Effector CD8-positive, alpha-beta T cell (primary cell): ENCODE results near the gene SRPK1.

Experiments used
- DNase-seq: peaks from one replicate; lab custom pipeline; 2025; lab: John Stamatoyannopoulos, UW

The SRPK1 gene

GRCh38 chr6:35817515-35817914, 103.4 kb downstream of the SRPK1 start:
- DNase-seq: no peak

GRCh38 chr6:35811699-35811995, 109.3 kb downstream of the SRPK1 start:
- DNase-seq: no peak

DNA sequence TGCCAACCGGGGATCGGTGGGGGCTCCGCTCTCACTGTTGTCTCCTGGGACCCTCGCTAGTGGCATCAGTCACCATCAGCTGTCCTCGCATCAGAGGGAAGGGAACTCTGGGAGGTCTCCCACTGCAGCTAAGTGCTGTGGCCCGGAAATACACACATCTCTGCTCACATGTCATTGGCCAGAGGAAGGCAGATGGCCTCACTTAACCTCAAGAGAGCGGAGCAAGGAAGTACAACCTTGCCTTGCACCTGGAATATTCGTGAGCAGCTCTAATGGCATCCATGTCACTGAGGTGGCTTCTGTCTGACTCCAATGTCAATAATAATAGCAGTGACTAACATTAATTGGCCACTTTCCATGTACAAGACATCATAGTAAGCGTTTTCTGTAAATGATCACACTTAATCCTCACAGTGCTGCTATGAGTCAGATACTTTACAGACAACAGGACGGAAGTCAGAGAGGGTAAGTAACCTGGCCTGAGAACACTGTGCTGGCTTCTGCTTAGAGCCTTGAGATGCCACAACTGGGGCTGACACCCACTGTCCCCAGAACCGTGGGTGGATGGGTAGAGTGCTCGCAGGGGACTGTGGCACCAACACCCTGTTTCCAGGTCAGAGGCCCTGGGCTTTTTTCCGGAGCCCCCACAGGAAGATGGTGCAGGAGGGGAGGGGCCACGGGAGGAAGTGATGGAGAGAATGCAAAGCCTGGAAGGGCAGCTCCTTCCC, 109.8 kb downstream of the SRPK1 start:
- no peak for DNase-seq

DNA sequence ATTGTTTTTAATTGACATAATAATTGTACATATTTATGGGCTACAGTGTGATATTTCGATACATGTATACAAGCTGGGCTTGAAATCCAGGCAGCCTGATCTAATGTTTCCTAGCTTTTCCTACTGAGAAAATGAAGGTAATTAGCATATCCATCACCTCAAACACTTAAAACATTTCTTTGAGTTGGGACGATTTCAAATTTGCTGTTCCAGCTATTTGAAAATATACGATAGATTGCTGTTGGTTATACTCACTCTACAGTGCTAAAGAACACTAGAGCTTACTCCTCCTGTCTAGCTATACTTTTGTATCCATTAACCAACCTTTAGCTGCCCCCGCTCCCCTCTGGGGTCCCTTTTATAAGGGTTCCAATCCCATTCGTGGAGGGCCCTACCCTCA, 111.1 kb downstream of the SRPK1 start:
- no peak for DNase-seq

DNA sequence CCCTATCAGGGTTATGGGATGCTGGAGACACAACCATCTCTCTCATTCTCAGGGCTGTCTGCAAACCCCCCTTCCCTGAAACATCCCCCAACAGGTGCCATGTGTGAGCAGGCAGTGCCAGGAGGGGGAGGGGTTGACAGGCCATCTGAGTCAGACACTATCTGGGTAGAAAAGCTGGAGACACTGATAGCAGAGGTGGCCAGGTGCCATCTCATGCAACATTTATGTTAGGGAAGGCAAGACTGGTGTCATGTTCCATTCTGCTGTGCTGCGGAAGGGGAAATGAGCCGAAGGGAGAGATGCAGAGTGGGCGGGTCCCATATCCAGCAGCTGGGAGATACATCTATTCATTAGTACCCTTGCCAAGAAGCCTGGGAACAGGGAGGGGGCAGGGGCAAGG, 112.2 kb downstream of the SRPK1 start:
- DNase-seq: no peak

- DNase-seq: peak; percentile 17
These were observed 115.7 kb downstream of the SRPK1 start, which contains the start of gene LHFPL5 for GRCh38 chr6:35804996-35805736. Gene LHFPL5, plus strand, starts transcription at chr6:35805352. Its CDS starts 319 bp downstream, at chr6:35805671.

DNA sequence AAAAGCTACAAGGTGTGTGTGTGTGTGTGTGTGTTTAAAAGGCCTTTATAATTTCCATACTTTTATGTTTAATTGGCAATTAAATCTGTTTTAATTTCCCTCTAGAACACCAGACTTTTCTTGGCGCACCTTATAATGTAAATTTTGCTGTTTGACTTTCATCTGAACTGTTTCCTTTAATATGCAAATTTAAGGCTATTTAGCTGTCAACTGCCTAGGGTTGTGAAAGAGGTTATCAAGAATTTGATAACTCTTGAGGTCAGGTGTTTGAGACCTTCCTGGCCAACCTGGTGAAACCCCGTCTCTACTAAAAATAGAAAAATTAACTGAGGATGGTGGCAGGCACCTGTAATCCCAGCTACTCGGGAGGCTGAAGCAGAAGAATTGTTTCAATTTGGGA, 119.8 kb downstream of the SRPK1 start:
- DNase-seq: no peak

GRCh38 chr6:35798706-35799105, 122.2 kb downstream of the SRPK1 start:
- DNase-seq: no peak

DNA sequence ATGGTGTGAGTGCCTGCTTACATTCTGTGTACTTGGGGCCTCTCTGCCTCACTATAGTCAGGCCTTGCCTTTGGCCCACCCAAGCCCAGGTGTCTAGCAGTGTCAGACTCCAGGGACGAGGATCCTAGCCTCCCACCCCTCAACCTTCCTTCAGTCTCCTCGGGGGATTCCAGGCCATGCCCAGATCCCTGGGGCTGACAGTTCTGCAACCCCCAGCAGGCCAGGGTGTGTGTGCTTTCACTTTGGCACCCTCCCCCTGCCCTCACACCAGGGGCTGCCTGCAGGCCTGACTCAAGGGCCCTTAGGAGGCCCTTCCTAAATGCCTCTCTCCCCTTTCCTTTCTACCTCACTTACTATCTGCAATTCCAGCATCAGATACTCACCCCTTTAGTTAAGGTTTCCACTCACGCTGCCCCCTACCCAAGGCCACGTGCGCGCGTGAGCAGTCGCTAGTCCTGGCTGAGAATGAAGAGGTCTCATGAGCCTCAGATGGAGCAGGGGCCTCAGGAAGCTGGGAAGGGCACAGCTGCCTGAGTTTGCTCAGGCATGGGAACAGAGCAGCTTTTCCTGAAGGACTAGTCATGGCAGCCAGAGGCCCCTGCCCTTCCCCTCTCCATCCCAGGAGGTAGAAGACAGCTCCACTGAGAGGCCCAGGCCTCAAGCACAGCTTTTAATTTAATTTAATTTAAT, 122.9 kb downstream of the SRPK1 start:
- DNase-seq: no peak

DNA sequence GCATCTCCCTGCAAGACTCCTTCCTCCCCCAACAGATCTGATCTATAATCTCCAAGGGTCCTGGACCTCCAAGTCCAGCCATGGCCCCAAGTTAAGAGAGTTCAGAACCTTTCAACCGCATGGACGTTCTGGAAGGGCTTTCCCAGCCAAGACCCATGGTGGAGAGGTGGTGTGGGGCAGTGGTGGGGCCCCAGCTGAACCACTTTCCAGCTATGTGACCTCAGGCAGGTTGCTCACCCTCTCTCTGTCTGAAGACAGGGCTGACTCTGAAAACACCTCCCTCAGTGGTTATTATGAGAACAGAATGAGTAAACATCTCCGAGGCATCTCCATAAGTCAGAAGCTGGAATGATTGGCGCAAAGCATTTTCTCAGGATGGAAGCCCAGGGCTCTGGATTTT, 124.7 kb downstream of the SRPK1 start:
- no peak for DNase-seq

- no peak for DNase-seq
These were observed 125.3 kb downstream of the SRPK1 start for GRCh38 chr6:35795453-35796071.

DNA sequence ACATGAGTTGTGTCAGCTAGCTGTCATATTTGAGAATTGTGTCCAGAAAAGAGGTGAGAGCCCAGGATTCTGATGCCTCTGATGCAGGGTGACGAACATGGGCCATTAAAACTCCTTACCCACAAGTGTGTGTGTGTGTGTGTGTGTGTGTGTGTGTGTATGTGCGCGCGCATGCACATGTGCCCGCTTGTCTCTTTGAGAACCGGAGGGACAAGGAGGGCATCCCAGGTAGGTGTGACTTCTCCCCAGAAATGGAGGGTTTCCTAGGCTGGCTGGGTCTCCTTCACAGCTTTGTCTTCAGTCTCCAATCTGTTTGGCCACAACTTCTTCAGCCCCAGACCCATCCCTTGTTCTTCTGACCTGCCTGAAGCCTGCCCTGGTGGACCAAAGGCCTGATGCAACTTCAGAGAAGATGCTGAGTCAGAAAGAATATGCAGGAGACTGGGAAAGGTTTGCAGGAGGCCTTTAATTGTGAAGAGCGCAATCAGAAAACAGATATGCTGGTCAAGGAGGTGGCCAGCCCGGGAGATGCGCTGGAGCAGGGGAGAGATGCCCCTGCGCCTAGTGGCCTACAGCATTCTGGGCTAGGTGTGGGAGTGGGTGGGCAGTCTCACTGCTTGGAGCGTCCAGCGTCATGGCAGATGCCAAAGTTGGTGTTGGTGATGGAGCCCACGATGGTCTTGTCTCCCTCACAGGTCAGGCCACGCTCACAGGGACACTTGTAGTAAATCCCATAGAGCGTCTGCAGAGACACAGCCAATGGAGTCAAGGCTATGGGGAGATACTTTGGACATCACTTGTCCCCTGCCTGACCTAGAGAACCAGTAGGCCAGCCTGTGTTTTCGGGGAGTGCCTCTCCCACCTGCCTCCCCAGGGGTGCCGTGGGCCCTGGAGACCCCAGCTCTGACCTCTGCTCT, 126.1 kb downstream of the SRPK1 start:
- DNase-seq: no peak

DNA sequence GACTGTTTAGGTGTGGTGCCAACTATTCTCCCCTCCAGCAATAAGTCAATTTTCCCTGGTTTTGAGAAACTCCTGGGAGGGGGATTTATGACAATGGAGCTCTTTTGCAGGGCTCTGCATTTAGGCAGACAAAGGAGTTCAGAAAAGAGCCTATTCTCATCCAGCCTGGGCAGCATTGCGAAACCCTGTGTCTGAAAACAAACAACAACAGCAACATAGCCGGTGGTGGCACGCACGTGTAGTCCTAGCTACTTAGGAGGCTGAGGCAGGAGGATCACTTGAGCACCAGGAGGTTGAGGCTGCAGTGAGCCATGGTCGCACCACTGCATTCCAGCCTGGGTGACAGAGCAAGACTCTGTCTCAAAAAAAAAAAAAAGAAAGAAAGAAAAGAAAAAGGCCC, 130.2 kb downstream of the SRPK1 start:
- DNase-seq: no peak

- no peak for DNase-seq
These were observed 132.4 kb downstream of the SRPK1 start for GRCh38 chr6:35788423-35788982.

- no peak for DNase-seq
These were observed 133.4 kb downstream of the SRPK1 start for GRCh38 chr6:35787266-35788218.

DNA sequence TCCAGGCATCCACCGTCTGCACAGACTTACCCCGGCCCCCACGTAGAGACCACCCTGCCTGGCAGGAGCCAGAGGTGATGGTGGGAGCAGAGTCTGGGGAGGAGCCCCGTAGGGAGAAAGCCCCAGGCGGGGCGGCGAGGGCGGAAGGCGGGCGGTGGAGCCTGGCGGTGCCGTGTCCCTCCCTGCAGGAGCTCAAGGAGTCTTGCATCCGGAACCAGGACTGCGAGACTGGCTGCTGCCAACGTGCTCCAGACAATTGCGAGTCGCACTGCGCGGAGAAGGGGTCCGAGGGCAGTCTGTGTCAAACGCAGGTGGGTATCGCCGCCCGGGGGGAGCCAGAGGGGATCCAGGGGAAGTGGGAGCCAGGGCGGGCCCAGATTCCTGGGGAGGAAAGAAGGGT, 134.1 kb downstream of the SRPK1 start:
- no peak for DNase-seq

DNA sequence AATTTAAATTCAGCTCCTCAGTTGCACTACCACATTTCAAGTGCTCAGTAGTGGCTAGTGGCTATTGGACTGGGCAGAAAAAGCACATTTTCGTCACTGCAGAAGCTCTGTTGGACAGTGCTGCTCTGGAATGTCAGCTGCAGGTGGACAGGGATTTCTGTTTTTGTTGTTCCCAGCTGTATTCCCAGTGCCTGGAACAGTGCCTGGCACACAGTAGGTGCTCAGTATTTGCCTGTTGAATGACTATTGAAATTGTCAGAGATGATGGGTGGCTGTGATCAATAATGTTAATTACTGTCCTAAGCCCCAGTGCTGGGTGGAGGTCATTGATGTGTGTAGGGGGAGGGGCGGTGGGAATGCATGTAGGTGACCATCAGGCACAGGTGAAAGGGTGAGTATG, 134.6 kb downstream of the SRPK1 start:
- no peak for DNase-seq

DNA sequence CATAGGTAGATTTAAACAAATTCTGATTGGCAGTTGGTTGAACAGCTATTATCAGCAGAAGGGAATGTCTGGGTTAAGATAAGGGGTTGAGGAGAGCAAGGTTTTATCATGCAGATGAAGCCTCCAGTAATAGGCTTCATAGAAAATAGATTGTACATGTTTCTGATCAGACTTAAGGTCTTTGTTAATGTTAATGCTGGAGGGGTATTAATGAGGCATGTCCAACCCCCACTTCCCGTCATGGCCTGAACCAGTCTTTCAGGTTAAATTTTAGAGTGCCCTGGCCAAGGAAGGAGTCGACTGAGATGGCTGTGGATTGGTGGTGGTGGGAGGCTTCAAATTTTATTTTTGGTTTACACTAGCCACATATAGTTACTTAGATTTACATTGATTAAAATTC, 136.7 kb downstream of the SRPK1 start:
- no peak for DNase-seq
